MCF 10A (cell line): Measurements from ENCODE around the gene AVL9. TPM values are rescaled to one million over a fixed set of nuclear protein-coding genes. Genes with fewer than 3 reads are reported as not detected.
"Not testable (repeated sequence)": the region's sequence is repeated elsewhere in the genome, so short reads cannot be mapped to it uniquely, and the experiment has no call there.

Experiments used
- BruUV-seq: library from RNA; stranded (reverse); fragments of 400-500 nt; replicated peaks from 2 replicates; lab custom pipeline; 2021; lab: Mats Ljungman, UMichigan
- CTCF ChIA-PET: fragments of 300-600 bp; sonication (Branson Sonifier 250); formaldehyde crosslinking; extraction: SDS; loops from one replicate; lab custom pipeline; 2021; ENCODE audit warnings: antibody characterized with exemption, inconsistent platforms; lab: Yijun Ruan, JAX
- POLR2A ChIA-PET: fragments of 300-600, 350-650 bp; sonication (Branson Sonifier 250); formaldehyde crosslinking; extraction: SDS; loops from one replicate; lab custom pipeline; 2020; ENCODE audit warnings: antibody characterized with exemption, inconsistent platforms; lab: Yijun Ruan, JAX
- DNase-seq: peaks from one replicate; pipeline ENCODE4 v3.0.0-alpha.2; 2018; ENCODE audit not compliant: unreplicated experiment
- H3K27ac Mint-ChIP-seq: one replicate; pipeline ENCODE4 v1.8.0; 2022; ENCODE audit warnings: mild to moderate bottlenecking, low read depth, mixed read lengths; ENCODE audit not compliant: unreplicated experiment
- H3K27me3 Mint-ChIP-seq: one replicate; pipeline ENCODE4 v1.8.0; 2022; ENCODE audit warnings: mixed read lengths; ENCODE audit not compliant: insufficient read depth, unreplicated experiment
- H3K36me3 Mint-ChIP-seq: one replicate; pipeline ENCODE4 v1.8.0; 2022; ENCODE audit warnings: mild to moderate bottlenecking, moderate library complexity, mixed read lengths; ENCODE audit not compliant: insufficient read depth, unreplicated experiment
- H3K4me1 Mint-ChIP-seq: one replicate; pipeline ENCODE4 v1.8.0; 2022; ENCODE audit warnings: mixed read lengths; ENCODE audit not compliant: insufficient read depth, unreplicated experiment
- H3K4me3 Mint-ChIP-seq: one replicate; pipeline ENCODE4 v1.8.0; 2022; ENCODE audit warnings: mild to moderate bottlenecking, moderate library complexity, mixed read lengths; ENCODE audit not compliant: unreplicated experiment
- H3K9me3 Mint-ChIP-seq: one replicate; pipeline ENCODE4 v1.8.0; 2022; ENCODE audit warnings: mixed read lengths; ENCODE audit not compliant: unreplicated experiment
- CTCF ChIP-seq: fragments of 200-600 bp; IDR thresholded peaks from one replicate; pipeline ENCODE4 v1.8.0; 2022; ENCODE audit warnings: antibody characterized with exemption, mild to moderate bottlenecking; ENCODE audit not compliant: unreplicated experiment
- intact Hi-C: fragments of 100-400 bp; cut with micrococcal nuclease; formaldehyde crosslinking; loops from 2 replicates; pipeline ENCODE4 v1.14.1; 2022
- total RNA-seq: library from RNA; stranded (reverse); gene quantifications from 2 replicates; pipeline ENCODE4 v1.2.3, GENCODE V29; 2022

Gene AVL9
- total RNA-seq, 1 experiment from 2014 or later: 38.6 TPM

- DNase-seq: peak; percentile 26
- Mint-ChIP-seq H3K27ac (no peak overlapping the region), H3K9me3 (no peaks in the 10 kb centered on the region), H3K27me3 (no peaks in the 10 kb centered on the region), H3K4me1 (no peaks in the 10 kb centered on the region), H3K36me3 (no peaks in the 10 kb centered on the region), H3K4me3 (no peak overlapping the region)
- intact Hi-C loops: no loop called here
- ChIA-PET CTCF (no interaction called here), POLR2A (interaction anchor here (0.7 kb wide), 1 partner anchor 24 kb away, joined by 3 read pairs; no protein-coding TSS in a partner anchor)
- BruUV-seq: no TSS peak
- TF ChIP-seq CTCF: no peak
Observed at GRCh38 chr7:32462977-32463376, 32.3 kb upstream of the AVL9 start.

DNA sequence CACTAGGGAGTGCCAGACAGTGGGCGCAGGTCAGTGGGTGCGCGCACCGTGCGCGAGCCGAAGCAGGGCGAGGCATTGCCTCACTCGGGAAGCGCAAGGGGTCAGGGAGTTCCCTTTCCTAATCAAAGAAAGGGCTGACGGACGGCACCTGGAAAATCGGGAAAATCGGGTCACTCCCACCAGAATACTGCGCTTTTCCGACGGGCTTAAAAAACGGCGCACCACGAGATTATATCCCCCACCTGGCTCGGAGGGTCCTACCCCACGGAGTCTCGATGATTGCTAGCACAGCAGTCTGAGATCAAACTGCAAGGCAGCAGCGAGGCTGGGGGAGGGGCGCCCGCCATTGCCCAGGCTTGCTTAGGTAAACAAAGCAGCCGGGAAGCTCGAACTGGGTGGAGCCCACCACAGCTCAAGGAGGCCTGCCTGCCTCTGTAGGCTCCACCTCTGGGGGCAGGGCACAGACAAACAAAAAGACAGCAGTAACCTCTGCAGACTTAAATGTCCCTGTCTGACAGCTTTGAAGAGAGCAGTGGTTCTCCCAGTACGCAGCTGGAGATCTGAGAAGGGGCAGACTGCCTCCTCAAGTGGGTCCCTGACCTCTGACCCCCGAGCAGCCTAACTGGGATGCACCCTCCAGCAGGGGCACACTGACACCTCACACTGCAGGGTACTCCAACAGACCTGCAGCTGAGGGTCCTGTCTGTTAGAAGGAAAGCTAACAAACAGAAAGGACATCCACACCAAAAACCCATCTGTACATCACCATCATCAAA lies 30.5 kb upstream of the AVL9 start:
- H3K4me3 Mint-ChIP-seq, DNase-seq, H3K27me3 Mint-ChIP-seq, H3K36me3 Mint-ChIP-seq, POLR2A ChIA-PET, H3K27ac Mint-ChIP-seq, H3K4me1 Mint-ChIP-seq, CTCF ChIA-PET, intact Hi-C loops, H3K9me3 Mint-ChIP-seq, BruUV-seq: not testable (repeated sequence)

DNA sequence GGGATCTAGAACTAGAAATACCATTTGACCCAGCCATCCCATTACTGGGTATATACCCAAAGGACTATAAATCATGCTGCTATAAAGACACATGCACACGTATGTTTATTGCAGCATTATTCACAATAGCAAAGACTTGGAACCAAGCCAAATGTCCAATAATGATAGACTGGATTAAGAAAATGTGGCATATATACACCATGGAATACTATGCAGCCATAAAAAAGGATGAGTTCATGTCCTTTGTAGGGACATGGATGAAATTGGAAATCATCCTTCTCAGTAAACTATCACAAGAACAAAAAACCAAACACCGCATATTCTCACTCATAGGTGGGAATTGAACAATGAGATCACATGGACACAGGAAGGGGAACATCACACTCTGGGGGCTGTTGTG lies 25.3 kb upstream of the AVL9 start:
- BruUV-seq, H3K27me3 Mint-ChIP-seq, H3K4me1 Mint-ChIP-seq, H3K27ac Mint-ChIP-seq, DNase-seq, H3K4me3 Mint-ChIP-seq, intact Hi-C loops, POLR2A ChIA-PET, CTCF ChIA-PET, H3K9me3 Mint-ChIP-seq, H3K36me3 Mint-ChIP-seq: not testable (repeated sequence)

- intact Hi-C loops: no loop called here
- Mint-ChIP-seq H3K27ac (no peak overlapping the region), H3K27me3 (no peaks in the 10 kb centered on the region), H3K4me3 (no peak overlapping the region), H3K4me1 (peaks cover 13% of the 10 kb centered on the region), H3K36me3 (no peaks in the 10 kb centered on the region), H3K9me3 (no peaks in the 10 kb centered on the region)
- POLR2A ChIA-PET: no interaction called here
- CTCF ChIA-PET: no interaction called here
- DNase-seq: peak; percentile 36
- TF ChIP-seq CTCF: no peak
- no TSS peak for BruUV-seq
Observed at GRCh38 chr7:32470871-32471270, 24.4 kb upstream of the AVL9 start.

- no TSS peak for BruUV-seq
- POLR2A ChIA-PET: no interaction called here
- H3K4me1 Mint-ChIP-seq: peaks cover 13% of the 10 kb centered on the region
- H3K36me3 Mint-ChIP-seq: no peaks in the 10 kb centered on the region
- CTCF ChIA-PET: interaction anchor here (1.0 kb wide), 1 partner anchor 261 kb away, joined by 9 read pairs; no protein-coding TSS in a partner anchor
- TF ChIP-seq CTCF: no peak
- intact Hi-C loops: no loop called here
- no peak for DNase-seq
- H3K27ac Mint-ChIP-seq: no peak overlapping the region
- H3K4me3 Mint-ChIP-seq: no peak overlapping the region
- no peaks in the 10 kb centered on the region for H3K9me3 Mint-ChIP-seq
- no peaks in the 10 kb centered on the region for H3K27me3 Mint-ChIP-seq
Observed at GRCh38 chr7:32472015-32472414, 23.3 kb upstream of the AVL9 start.
